Measurements from ENCODE around the gene NKIRAS1. TPM values are rescaled to one million over a fixed set of nuclear protein-coding genes. Genes with fewer than 3 reads are reported as not detected.

The NKIRAS1 gene
- total RNA-seq, 1 donor from 2014 or later: 11.1 TPM

GRCh38 chr3:23940775-23941174 lies 24.0 kb upstream of the NKIRAS1 start:
- TF ChIP-seq CTCF (IDR thresholded peaks at IDR 0.05): no peak
- intact Hi-C loops (cut with DNase I): no loop called here
- no peak for ATAC-seq
- H3K36me3 ChIP-seq: no peaks in the 10 kb centered on the region
- no peak overlapping the region for H3K27ac ChIP-seq
- peaks cover 5% of the 10 kb centered on the region for H3K4me1 ChIP-seq
- no peak for DNase-seq
- no peak overlapping the region for H3K4me3 ChIP-seq
- no peaks in the 10 kb centered on the region for H3K9me3 ChIP-seq
- H3K27me3 ChIP-seq (ENCODE audit: low read depth): no peaks in the 10 kb centered on the region

GRCh38 chr3:23938688-23939087 lies 21.9 kb upstream of the NKIRAS1 start:
- DNase-seq (no peak), ATAC-seq (no peak)
- Histone ChIP-seq H3K4me1 (no peaks in the 10 kb centered on the region), H3K9me3 (no peaks in the 10 kb centered on the region), H3K27me3 (ENCODE audit: low read depth) (no peaks in the 10 kb centered on the region), H3K4me3 (no peak overlapping the region), H3K27ac (no peak overlapping the region), H3K36me3 (no peaks in the 10 kb centered on the region)
- no peak for TF ChIP-seq CTCF (IDR thresholded peaks at IDR 0.05)
- intact Hi-C loops (cut with DNase I): no loop called here

- ATAC-seq (no peak), DNase-seq (no peak)
- no peak for TF ChIP-seq CTCF (IDR thresholded peaks at IDR 0.05)
- Histone ChIP-seq H3K27ac (no peak overlapping the region), H3K4me3 (no peak overlapping the region), H3K27me3 (ENCODE audit: low read depth) (no peaks in the 10 kb centered on the region), H3K9me3 (no peaks in the 10 kb centered on the region), H3K4me1 (no peaks in the 10 kb centered on the region), H3K36me3 (no peaks in the 10 kb centered on the region)
- intact Hi-C loops (cut with DNase I): no loop called here
Observed at GRCh38 chr3:23937296-23937695, 20.5 kb upstream of the NKIRAS1 start.

- intact Hi-C loops (cut with DNase I): no loop called here
- Histone ChIP-seq H3K9me3 (no peaks in the 10 kb centered on the region), H3K27ac (no peak overlapping the region), H3K4me1 (no peaks in the 10 kb centered on the region), H3K27me3 (ENCODE audit: low read depth) (no peaks in the 10 kb centered on the region), H3K36me3 (no peaks in the 10 kb centered on the region), H3K4me3 (no peak overlapping the region)
- TF ChIP-seq CTCF (IDR thresholded peaks at IDR 0.05): no peak
- no peak for DNase-seq
- ATAC-seq: no peak
Observed at GRCh38 chr3:23934253-23934652, 17.5 kb upstream of the NKIRAS1 start.

GRCh38 chr3:23932571-23932970 lies 15.8 kb upstream of the NKIRAS1 start:
- peaks cover 2% of the 10 kb centered on the region for H3K4me1 ChIP-seq
- intact Hi-C loops (cut with DNase I): no loop called here
- H3K36me3 ChIP-seq: no peaks in the 10 kb centered on the region
- DNase-seq (no peak), ATAC-seq (no peak)
- TF ChIP-seq CTCF (IDR thresholded peaks at IDR 0.05): no peak
- no peak overlapping the region for H3K4me3 ChIP-seq
- no peak overlapping the region for H3K27ac ChIP-seq
- no peaks in the 10 kb centered on the region for H3K9me3 ChIP-seq
- H3K27me3 ChIP-seq (ENCODE audit: low read depth): no peaks in the 10 kb centered on the region

GRCh38 chr3:23931597-23931996 lies 14.8 kb upstream of the NKIRAS1 start:
- ATAC-seq: no peak
- intact Hi-C loops (cut with DNase I): no loop called here
- no peak for TF ChIP-seq CTCF (IDR thresholded peaks at IDR 0.05)
- no peak for DNase-seq
- no peaks in the 10 kb centered on the region for H3K36me3 ChIP-seq
- no peaks in the 10 kb centered on the region for H3K9me3 ChIP-seq
- peaks cover 5% of the 10 kb centered on the region for H3K4me1 ChIP-seq
- H3K27me3 ChIP-seq (ENCODE audit: low read depth): no peaks in the 10 kb centered on the region
- no peak overlapping the region for H3K27ac ChIP-seq
- no peak overlapping the region for H3K4me3 ChIP-seq

All from lower lobe of right lung (tissue), 2 donors.